ENCODE measurements around the gene TBCC.

TBCC gene

DNA sequence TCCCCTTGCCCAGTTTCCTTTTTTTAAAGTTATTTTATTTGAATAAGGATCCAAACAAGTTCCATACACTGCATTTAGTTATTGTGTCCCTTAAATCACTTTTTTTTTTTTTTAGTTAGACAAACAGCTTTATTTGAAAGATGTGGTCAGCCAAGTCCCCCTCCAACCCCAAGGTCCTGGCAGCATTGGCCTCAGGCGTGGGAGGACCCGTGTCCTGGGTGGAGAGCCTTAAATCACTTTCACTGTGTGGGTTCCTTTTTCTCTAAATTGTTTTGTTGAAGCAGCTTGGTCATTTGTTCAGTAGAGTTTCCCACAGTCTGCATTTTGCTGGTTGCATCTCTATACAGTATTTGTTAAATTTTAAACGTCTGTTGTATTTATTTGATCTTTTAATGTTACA lies 5.2 kb upstream of the TBCC start:
- Histone ChIP-seq H3K4me1 (ENCODE audit: control extremely low read depth in 1 of 4, control insufficient read depth in 4 of 4, insufficient read depth in 4 of 4, low read length in 3 of 4) (peaks cover 0 to 26% (median 13%) of the 10 kb centered on the region in 4 experiments), H3K9me3 (ENCODE audit: control extremely low read depth in 1 of 5, control insufficient read depth in 4 of 5, insufficient read depth in 2 of 5, low read depth in 1 of 5, low read length in 4 of 5) (no peaks in the 10 kb centered on the region), H3K36me3 (ENCODE audit: control insufficient read depth in 4 of 4, insufficient read depth in 4 of 4, low read length in 3 of 4) (peaks cover 0 to 8% (median 1%) of the 10 kb centered on the region in 4 experiments), H3K27ac (ENCODE audit: insufficient read depth in 1 of 2, low read depth in 1 of 2, low read length in 2 of 2, poor library complexity in 1 of 2, severe bottlenecking in 2 of 2) (no peak overlapping the region), H3K27me3 (replicated peaks in 2 of 5; ENCODE audit: control insufficient read depth in 4 of 5, insufficient read depth in 5 of 5, low read length in 4 of 5) (no peaks in the 10 kb centered on the region), H3K4me3 (ENCODE audit: control insufficient read depth in 1 of 7, extremely low read depth in 1 of 7, insufficient read depth in 4 of 7, low read depth in 2 of 7, low read length in 6 of 7) (no peak overlapping the region)
- CTCF ChIA-PET, result no interaction called here
- POLR2A ChIA-PET, result no interaction called here
- DNase-seq, result no peak
- WGBS (ENCODE audit: insufficient coverage), result 100% methylated on average over 1 of the region's 3 CpGs

- ChIA-PET POLR2A (interaction anchor here (4.6 to 4.9 kb wide), 2 partner anchors 22 to 34 kb away, joined by 34 to 84 read pairs; partner anchors contain the start of gene BICRAL), CTCF (interaction anchor here (0.8 to 1.7 kb wide), 9 partner anchors 9 to 56 kb away, joined by 3 to 9 read pairs (median 4); no protein-coding TSS in a partner anchor)
- Histone ChIP-seq H3K36me3 (ENCODE audit: control insufficient read depth in 4 of 4, insufficient read depth in 4 of 4, low read length in 3 of 4) (peaks cover 0 to 1% (median 0%) of the 10 kb centered on the region in 4 experiments), H3K27me3 (replicated peaks in 2 of 5; ENCODE audit: control insufficient read depth in 4 of 5, insufficient read depth in 5 of 5, low read length in 4 of 5) (no peaks in the 10 kb centered on the region), H3K9me3 (ENCODE audit: control extremely low read depth in 1 of 5, control insufficient read depth in 4 of 5, insufficient read depth in 2 of 5, low read depth in 1 of 5, low read length in 4 of 5) (no peaks in the 10 kb centered on the region), H3K4me1 (ENCODE audit: control extremely low read depth in 1 of 4, control insufficient read depth in 4 of 4, insufficient read depth in 4 of 4, low read length in 3 of 4) (peaks cover 8 to 49% (median 34%) of the 10 kb centered on the region in 4 experiments), H3K27ac (ENCODE audit: insufficient read depth in 1 of 2, low read depth in 1 of 2, low read length in 2 of 2, poor library complexity in 1 of 2, severe bottlenecking in 2 of 2) (peak overlapping the region in 1 of 2 experiments; percentile 96), H3K4me3 (ENCODE audit: control insufficient read depth in 1 of 7, extremely low read depth in 1 of 7, insufficient read depth in 4 of 7, low read depth in 2 of 7, low read length in 6 of 7) (peak overlapping the region in 2 of 7 experiments; percentile 24 to 84)
- DNase-seq, result no peak
- 87% methylated on average over 5 of the region's 8 CpGs for WGBS (ENCODE audit: insufficient coverage)
Observed at GRCh38 chr6:42748203-42748898, 2.4 kb upstream of the TBCC start.

DNA sequence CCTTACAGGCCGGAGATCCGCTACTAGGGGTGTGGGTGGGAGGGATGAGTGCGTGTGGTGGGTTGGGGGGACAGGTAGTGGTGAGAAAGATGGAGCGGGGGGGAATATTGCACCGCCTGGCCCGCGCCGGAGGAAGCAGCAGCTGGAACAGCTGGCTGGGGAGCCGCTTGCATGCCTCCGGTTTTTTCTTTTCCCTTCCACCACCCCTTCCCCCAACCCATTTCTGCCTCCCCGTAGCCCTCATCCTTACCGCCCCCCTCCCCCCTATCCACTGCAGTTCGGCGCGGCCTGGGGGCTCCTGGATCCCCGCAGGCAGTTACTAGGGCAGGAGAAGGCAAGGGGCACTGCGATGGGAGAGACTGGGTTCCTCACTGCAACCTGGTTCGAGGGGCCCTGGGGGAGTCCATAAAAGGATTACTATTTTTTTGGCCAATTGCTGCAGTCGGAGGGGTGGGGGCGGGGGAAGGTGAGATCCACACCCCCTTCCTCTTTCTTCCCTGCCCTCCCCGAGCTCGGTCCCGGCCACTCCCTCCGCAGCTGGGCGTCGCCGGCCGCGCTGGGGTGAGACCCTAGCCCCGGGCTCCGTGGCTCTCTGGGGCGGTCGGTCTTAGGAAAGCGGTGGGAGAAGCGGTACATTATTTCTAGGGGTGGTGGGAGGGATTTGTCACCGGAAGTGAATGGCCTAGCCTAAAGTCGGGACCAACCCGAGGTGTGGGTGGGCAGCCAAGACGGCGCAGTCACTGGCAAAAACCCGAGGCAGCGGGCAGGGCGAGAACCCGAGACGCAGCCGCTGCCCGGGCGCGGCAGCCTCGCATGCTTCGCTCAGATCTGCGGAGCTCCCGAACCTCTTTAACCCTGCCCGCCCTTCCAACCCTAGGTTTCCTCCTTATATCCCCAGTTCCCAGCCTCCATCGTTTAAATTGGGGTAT lies 824 bp upstream of the TBCC start:
- peak; percentile 90 to 97 (median 96) for DNase-seq
- WGBS (ENCODE audit: insufficient coverage), result 0% methylated on average over 14 of the region's 55 CpGs

DNA sequence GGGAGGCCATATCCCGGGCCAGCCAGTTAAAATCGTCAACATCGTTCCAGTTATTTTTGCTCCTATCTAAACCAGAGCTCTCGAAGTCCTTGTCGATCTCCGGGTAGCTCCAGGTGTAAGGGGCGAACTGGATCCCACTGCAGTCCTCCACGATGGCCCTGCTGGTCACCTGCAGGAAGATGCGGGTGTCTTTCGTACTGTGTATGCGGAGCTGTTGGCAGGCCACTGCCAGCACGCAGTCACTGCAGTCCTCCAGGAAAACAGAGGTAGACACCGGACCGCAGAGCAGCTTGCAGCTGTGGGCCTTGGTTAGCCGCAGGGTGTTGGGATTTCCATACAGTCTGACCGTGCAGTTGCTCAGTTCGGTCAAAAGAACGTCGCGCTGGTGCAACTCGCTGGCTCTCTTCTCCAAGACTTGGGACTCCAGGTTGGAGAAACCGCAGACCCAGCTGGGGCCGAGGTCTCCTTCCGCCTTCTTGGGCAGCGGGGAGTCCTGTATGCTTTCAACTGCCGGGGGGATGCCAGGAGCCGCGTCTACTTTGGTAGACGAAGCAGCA lies 742 bp downstream of the TBCC start:
- Histone ChIP-seq H3K27ac (ENCODE audit: insufficient read depth in 1 of 2, low read depth in 1 of 2, low read length in 2 of 2, poor library complexity in 1 of 2, severe bottlenecking in 2 of 2) (peak overlapping the region; percentile 86 to 96), H3K4me3 (ENCODE audit: control insufficient read depth in 1 of 7, extremely low read depth in 1 of 7, insufficient read depth in 4 of 7, low read depth in 2 of 7, low read length in 6 of 7) (peak overlapping the region; percentile 87 to 100 (median 98)), H3K9me3 (ENCODE audit: control extremely low read depth in 1 of 5, control insufficient read depth in 4 of 5, insufficient read depth in 2 of 5, low read depth in 1 of 5, low read length in 4 of 5) (no peaks in the 10 kb centered on the region), H3K27me3 (replicated peaks in 2 of 5; ENCODE audit: control insufficient read depth in 4 of 5, insufficient read depth in 5 of 5, low read length in 4 of 5) (no peaks in the 10 kb centered on the region), H3K36me3 (ENCODE audit: control insufficient read depth in 4 of 4, insufficient read depth in 4 of 4, low read length in 3 of 4) (no peaks in the 10 kb centered on the region), H3K4me1 (ENCODE audit: control extremely low read depth in 1 of 4, control insufficient read depth in 4 of 4, insufficient read depth in 4 of 4, low read length in 3 of 4) (peaks cover 12 to 62% (median 48%) of the 10 kb centered on the region in 4 experiments)
- POLR2A ChIA-PET, result interaction anchor here (0.8 to 4.9 kb wide), 7 partner anchors 15 to 135 kb away, joined by 3 to 84 read pairs (median 10); partner anchors contain the start of genes BICRAL and RPL7L1
- peak; percentile 15 to 67 (median 65) for DNase-seq
- 4% methylated on average over 28 of the region's 29 CpGs for WGBS (ENCODE audit: insufficient coverage)
- CTCF ChIA-PET, result interaction anchor here (0.6 to 8.3 kb wide), 9 partner anchors 8 to 180 kb away, joined by 3 to 61 read pairs (median 3); no protein-coding TSS in a partner anchor

More for the DNA sequence above, 824 bp upstream of the TBCC start:
- Histone ChIP-seq H3K4me3 (ENCODE audit: control insufficient read depth in 1 of 7, extremely low read depth in 1 of 7, insufficient read depth in 4 of 7, low read depth in 2 of 7, low read length in 6 of 7) (peak overlapping the region; percentile 69 to 99 (median 90)), H3K9me3 (ENCODE audit: control extremely low read depth in 1 of 5, control insufficient read depth in 4 of 5, insufficient read depth in 2 of 5, low read depth in 1 of 5, low read length in 4 of 5) (no peaks in the 10 kb centered on the region), H3K36me3 (ENCODE audit: control insufficient read depth in 4 of 4, insufficient read depth in 4 of 4, low read length in 3 of 4) (no peaks in the 10 kb centered on the region), H3K27ac (ENCODE audit: insufficient read depth in 1 of 2, low read depth in 1 of 2, low read length in 2 of 2, poor library complexity in 1 of 2, severe bottlenecking in 2 of 2) (peak overlapping the region; percentile 79 to 96), H3K27me3 (replicated peaks in 2 of 5; ENCODE audit: control insufficient read depth in 4 of 5, insufficient read depth in 5 of 5, low read length in 4 of 5) (no peaks in the 10 kb centered on the region), H3K4me1 (ENCODE audit: control extremely low read depth in 1 of 4, control insufficient read depth in 4 of 4, insufficient read depth in 4 of 4, low read length in 3 of 4) (peaks cover 12 to 61% (median 48%) of the 10 kb centered on the region in 4 experiments)
- POLR2A ChIA-PET, result interaction anchor here (0.5 to 4.9 kb wide), 9 partner anchors 14 to 333 kb away, joined by 3 to 84 read pairs (median 6); partner anchors contain the start of genes BICRAL and RPL7L1
- CTCF ChIA-PET, result interaction anchor here (0.8 to 8.3 kb wide), 8 partner anchors 9 to 181 kb away, joined by 3 to 61 read pairs (median 3); no protein-coding TSS in a partner anchor

GRCh38 chr6:42744351-42744893 lies 1.5 kb downstream of the TBCC start:
- Histone ChIP-seq H3K36me3 (ENCODE audit: control insufficient read depth in 4 of 4, insufficient read depth in 4 of 4, low read length in 3 of 4) (no peaks in the 10 kb centered on the region), H3K4me3 (ENCODE audit: control insufficient read depth in 1 of 7, extremely low read depth in 1 of 7, insufficient read depth in 4 of 7, low read depth in 2 of 7, low read length in 6 of 7) (peak overlapping the region in 6 of 7 experiments; percentile 87 to 100 (median 97)), H3K9me3 (ENCODE audit: control extremely low read depth in 1 of 5, control insufficient read depth in 4 of 5, insufficient read depth in 2 of 5, low read depth in 1 of 5, low read length in 4 of 5) (no peaks in the 10 kb centered on the region), H3K27me3 (replicated peaks in 2 of 5; ENCODE audit: control insufficient read depth in 4 of 5, insufficient read depth in 5 of 5, low read length in 4 of 5) (no peaks in the 10 kb centered on the region), H3K4me1 (ENCODE audit: control extremely low read depth in 1 of 4, control insufficient read depth in 4 of 4, insufficient read depth in 4 of 4, low read length in 3 of 4) (peaks cover 12 to 60% (median 48%) of the 10 kb centered on the region in 4 experiments), H3K27ac (ENCODE audit: insufficient read depth in 1 of 2, low read depth in 1 of 2, low read length in 2 of 2, poor library complexity in 1 of 2, severe bottlenecking in 2 of 2) (peak overlapping the region; percentile 6 to 96)
- 83% methylated on average over 17 of the region's 21 CpGs for WGBS (ENCODE audit: insufficient coverage)
- CTCF ChIA-PET, result interaction anchor here (0.8 to 8.3 kb wide), 5 partner anchors 17 to 38 kb away, joined by 3 to 61 read pairs (median 3); no protein-coding TSS in a partner anchor
- DNase-seq, result no peak
- POLR2A ChIA-PET, result interaction anchor here (2.1 to 4.9 kb wide), 5 partner anchors 14 to 136 kb away, joined by 6 to 84 read pairs (median 15); partner anchors contain the start of genes BICRAL and RPL7L1

All from common myeloid progenitor, CD34-positive (primary cell).